ENCODE data around the gene N4BP3. TPM values are rescaled to one million over a fixed set of nuclear protein-coding genes. Genes with fewer than 3 reads are reported as not detected.
"Not testable (repeated sequence)": the region's sequence is repeated elsewhere in the genome, so short reads cannot be mapped to it uniquely, and the experiment has no call there.

The N4BP3 gene
- total and polyA plus RNA-seq, 5 donors, result 0.15 to 0.79 (median 0.45) TPM

DNA sequence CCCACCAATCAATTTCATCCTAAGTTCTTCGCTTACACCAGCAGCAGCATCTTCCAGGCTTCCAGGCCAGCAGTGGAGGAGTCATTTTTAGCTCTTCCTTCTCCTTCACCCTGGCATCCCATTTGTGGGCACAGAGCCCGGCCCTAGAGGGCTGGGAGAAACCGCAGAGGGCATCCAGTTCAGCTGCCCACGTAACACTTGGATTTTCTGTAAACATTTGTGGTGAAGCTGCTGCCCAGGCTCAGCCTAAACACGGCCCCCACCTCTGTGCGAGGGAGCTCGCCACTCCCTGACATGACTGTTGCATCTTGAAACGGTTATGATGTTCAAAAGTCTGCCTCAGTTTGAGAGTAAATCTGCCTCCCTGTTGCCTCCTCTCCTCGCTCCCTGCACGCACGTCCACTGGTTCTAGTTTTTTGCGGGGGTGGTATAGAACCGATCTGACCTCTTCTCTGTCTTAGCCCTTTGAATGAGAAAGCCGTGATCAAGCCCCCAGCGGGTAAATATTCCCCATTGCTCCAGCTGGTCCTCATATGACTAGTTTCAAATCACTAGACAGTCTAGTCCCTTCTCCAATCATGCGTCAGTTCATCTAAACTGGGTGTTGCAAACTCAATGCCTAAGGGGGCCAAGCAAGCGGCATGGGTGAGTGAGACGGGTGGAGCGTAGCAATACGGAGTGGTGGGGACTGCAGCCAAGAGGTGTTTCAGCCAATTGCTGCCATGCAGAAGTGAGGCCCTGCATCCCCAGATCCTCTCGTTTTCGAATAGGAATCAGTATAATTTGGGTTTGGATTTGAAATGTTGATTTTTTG is 34.9 kb upstream of the N4BP3 start:
- Histone ChIP-seq H3K4me3 (ENCODE audit: low read length) (no peak overlapping the region), H3K9me3 (ENCODE audit: control insufficient read depth, low read length) (no peaks in the 10 kb centered on the region), H3K27ac (ENCODE audit: low read length) (no peak overlapping the region), H3K4me1 (ENCODE audit: control insufficient read depth, insufficient read depth, low read length) (no peaks in the 10 kb centered on the region), H3K27me3 (ENCODE audit: control insufficient read depth, insufficient read depth) (no peaks in the 10 kb centered on the region)
- DNase-seq (no peak), ATAC-seq (no peak)
- 79% methylated on average over 22 of the region's 22 CpGs for WGBS
- intact Hi-C loops (cut with DNase I), result loop anchor here in 3 of 4 donors (1.0 to 10.0 kb wide), 3 partner anchors 84 to 86 kb away; no protein-coding TSS in a partner anchor

DNA sequence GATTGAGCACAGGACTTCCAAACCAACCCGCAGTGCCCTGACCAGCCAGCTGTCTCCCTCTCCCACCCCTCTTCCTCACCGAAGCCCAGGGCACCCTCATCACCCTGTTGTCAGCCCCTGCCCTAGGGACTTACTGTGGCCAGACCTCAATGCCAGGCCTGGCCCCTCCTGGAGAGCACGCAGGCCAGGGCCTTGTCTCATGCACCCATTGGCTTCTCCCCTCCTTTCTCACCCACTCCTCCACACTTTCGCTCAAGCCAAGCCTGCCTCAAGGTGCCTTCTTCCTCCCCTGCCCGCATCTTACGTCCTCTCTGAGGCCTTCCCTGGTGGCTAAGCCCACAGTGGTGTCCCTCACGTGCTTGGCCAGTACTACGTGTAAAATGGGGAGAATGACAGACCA is 33.3 kb upstream of the N4BP3 start:
- intact Hi-C loops (cut with DNase I), result no loop called here
- WGBS, result 72% methylated on average over 8 of the region's 8 CpGs
- no peaks in the 10 kb centered on the region for H3K27me3 ChIP-seq (ENCODE audit: control insufficient read depth, insufficient read depth)
- H3K9me3 ChIP-seq (ENCODE audit: control insufficient read depth, low read length), result no peaks in the 10 kb centered on the region
- H3K4me3 ChIP-seq (ENCODE audit: low read length), result no peak overlapping the region
- DNase-seq (no peak), ATAC-seq (no peak)
- H3K4me1 ChIP-seq (ENCODE audit: control insufficient read depth, insufficient read depth, low read length), result no peaks in the 10 kb centered on the region
- H3K27ac ChIP-seq (ENCODE audit: low read length), result no peak overlapping the region

DNA sequence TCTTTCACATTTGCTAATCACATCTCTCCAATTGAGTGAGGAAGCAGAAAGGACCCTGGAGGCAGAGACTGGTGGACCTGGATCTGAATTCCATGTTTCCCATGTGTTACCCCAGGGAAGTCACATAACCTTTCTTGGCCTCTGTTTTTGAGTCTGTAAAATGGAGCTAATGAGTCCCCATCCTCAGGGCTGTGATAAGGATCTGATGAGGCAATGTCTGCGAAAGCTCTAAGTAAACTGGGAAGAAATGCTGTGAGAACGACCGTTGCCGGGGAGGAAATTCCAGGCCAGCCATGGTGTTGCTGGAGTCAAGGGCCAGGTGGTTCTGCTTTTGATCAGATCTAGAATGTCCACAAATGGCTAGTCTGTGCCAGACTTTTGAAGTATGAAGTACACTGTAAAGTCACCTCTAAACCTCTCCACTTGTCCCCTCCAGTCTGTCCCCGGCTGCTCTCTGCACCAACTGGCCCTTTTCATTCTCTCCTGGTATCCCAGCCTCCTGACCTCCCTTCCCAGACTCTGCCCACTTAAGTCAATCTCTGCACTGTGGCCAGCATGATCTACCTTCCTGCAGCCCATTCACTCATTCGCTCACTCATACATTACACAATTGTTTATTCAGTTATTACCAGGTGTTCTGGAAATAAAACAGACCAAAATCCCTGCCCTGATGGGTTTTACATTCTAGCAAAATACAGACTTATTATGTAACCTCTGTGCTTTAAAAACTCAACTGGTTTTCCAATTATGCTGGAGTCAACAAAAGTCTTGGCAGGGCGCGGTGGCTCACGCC is 32.5 kb upstream of the N4BP3 start:
- intact Hi-C loops (cut with DNase I), result no loop called here

DNA sequence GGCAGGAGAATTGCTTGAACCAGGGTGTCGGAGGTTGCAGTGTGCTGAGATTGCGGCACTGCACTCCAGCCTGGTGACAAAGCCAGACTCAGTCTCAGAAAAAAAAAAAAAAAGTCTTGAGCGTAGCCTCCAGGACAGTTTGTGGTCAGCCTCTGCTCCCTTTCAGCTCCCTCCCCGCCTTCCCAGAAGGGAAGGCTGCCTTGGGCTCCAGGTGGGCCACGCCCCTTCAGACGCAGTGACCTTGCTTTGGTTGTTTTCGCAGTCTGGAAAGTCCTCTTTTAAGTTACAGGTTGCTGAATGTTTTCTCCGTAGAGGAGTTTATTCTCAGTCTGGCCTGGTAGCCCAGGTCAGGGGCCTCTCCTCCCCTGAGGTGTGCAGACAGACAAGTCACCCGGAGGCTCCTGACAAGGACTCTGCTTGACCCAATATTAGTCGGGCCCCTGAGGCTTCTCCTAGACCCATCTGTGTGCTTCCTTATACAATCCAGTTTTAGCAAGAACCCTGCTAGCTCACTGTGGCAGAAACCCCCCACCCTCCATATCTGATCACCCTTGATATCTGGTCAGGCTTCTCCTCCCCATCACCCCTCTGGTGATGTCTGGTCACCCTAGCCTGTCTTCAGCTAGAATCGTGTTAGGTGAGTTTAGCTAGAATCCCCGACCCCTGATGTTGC is 31.6 kb upstream of the N4BP3 start:
- Histone ChIP-seq H3K27ac (ENCODE audit: low read length) (no peak overlapping the region), H3K4me3 (ENCODE audit: low read length) (no peak overlapping the region), H3K27me3 (ENCODE audit: control insufficient read depth, insufficient read depth) (no peaks in the 10 kb centered on the region), H3K4me1 (ENCODE audit: control insufficient read depth, insufficient read depth, low read length) (no peaks in the 10 kb centered on the region), H3K9me3 (ENCODE audit: control insufficient read depth, low read length) (no peaks in the 10 kb centered on the region)
- 65% methylated on average over 12 of the region's 12 CpGs for WGBS
- DNase-seq (no peak), ATAC-seq (no peak)
- intact Hi-C loops (cut with DNase I), result no loop called here

More for the DNA sequence above, 32.5 kb upstream of the N4BP3 start:
- Histone ChIP-seq H3K4me1 (ENCODE audit: control insufficient read depth, insufficient read depth, low read length) (no peaks in the 10 kb centered on the region), H3K9me3 (ENCODE audit: control insufficient read depth, low read length) (no peaks in the 10 kb centered on the region), H3K27me3 (ENCODE audit: control insufficient read depth, insufficient read depth) (no peaks in the 10 kb centered on the region), H3K4me3 (ENCODE audit: low read length) (no peak overlapping the region), H3K27ac (ENCODE audit: low read length) (no peak overlapping the region)
- DNase-seq, result no peak
- WGBS, result 81% methylated on average over 9 of the region's 9 CpGs
- no peak for ATAC-seq

DNA sequence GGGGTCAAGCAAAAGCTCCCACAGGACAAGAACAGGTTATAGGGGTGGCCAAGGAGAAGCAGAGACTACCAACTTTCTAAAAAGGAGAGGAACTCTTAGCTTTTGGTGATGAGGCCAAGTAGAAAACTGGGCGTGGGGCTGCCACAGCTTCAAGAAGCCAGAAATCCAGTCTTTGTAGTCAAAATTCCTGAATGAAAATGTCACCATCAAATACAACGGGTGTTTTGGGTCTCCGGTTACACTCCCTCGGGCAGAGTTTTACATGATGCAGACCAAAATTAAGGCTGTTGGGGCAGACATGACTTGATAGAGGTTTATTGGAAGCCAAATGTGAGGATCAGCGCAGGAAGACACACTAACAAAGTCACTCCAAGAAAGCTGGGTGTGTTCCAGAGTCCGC is 29.4 kb upstream of the N4BP3 start:
- Histone ChIP-seq H3K27me3 (ENCODE audit: control insufficient read depth, insufficient read depth) (no peaks in the 10 kb centered on the region), H3K4me1 (ENCODE audit: control insufficient read depth, insufficient read depth, low read length) (no peaks in the 10 kb centered on the region), H3K27ac (ENCODE audit: low read length) (no peak overlapping the region), H3K4me3 (ENCODE audit: low read length) (no peak overlapping the region), H3K9me3 (ENCODE audit: control insufficient read depth, low read length) (no peaks in the 10 kb centered on the region)
- DNase-seq, result no peak
- 63% methylated on average over 6 of the region's 6 CpGs for WGBS
- intact Hi-C loops (cut with DNase I), result no loop called here
- no peak for ATAC-seq

DNA sequence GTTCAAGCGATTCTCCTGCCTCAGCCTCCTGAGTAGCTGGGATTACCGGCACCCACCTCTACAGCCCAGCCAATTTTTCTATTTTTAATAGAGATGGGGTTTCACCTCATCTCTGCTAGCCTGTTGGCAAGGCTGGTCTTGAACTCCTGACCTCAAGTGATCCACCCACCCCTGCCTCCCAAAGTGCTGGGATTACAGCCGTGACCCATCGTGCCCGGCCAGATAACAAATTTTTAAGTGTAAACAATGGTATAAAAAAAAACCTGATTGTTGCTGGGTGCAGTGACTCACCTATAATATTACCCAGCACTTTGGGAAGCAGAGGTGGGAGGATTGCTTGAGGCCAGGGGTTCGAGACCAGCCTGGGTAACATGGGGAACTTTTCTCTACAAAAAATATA is 28.0 kb upstream of the N4BP3 start:
- no peak overlapping the region for H3K27ac ChIP-seq (ENCODE audit: low read length)
- H3K9me3 ChIP-seq (ENCODE audit: control insufficient read depth, low read length), result no peaks in the 10 kb centered on the region
- no peak overlapping the region for H3K4me3 ChIP-seq (ENCODE audit: low read length)
- DNase-seq (no peak), ATAC-seq (no peak)
- no peaks in the 10 kb centered on the region for H3K27me3 ChIP-seq (ENCODE audit: control insufficient read depth, insufficient read depth)
- intact Hi-C loops (cut with DNase I), result no loop called here
- no peaks in the 10 kb centered on the region for H3K4me1 ChIP-seq (ENCODE audit: control insufficient read depth, insufficient read depth, low read length)
- 61% methylated on average over 6 of the region's 6 CpGs for WGBS

DNA sequence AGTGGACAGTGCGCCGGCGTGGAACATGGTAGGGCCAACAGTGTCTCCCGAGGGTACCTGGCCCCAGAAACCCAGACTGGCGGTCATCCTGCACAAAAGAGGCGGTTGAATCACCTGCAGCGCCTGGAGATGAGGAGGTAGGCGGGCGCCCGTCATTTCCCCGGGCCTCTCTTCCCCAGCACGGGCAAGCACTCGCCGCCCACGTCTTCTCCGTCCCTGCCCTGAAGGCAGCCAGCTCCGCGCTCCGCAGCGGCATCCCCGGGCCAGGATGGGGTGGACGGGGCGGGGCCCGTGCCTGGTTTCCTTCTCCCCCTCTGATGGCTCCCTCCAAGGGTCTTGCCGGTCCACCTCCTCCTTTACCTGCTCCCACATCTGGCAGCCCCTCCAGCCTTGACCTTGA is 27.1 kb upstream of the N4BP3 start:
- intact Hi-C loops (cut with DNase I), result no loop called here
- WGBS, result 38% methylated on average over 25 of the region's 25 CpGs
- Histone ChIP-seq H3K4me1 (ENCODE audit: control insufficient read depth, insufficient read depth, low read length) (no peaks in the 10 kb centered on the region), H3K9me3 (ENCODE audit: control insufficient read depth, low read length) (no peaks in the 10 kb centered on the region), H3K4me3 (ENCODE audit: low read length) (no peak overlapping the region), H3K27me3 (ENCODE audit: control insufficient read depth, insufficient read depth) (no peaks in the 10 kb centered on the region), H3K27ac (ENCODE audit: low read length) (no peak overlapping the region)
- DNase-seq (no peak), ATAC-seq (no peak)

DNA sequence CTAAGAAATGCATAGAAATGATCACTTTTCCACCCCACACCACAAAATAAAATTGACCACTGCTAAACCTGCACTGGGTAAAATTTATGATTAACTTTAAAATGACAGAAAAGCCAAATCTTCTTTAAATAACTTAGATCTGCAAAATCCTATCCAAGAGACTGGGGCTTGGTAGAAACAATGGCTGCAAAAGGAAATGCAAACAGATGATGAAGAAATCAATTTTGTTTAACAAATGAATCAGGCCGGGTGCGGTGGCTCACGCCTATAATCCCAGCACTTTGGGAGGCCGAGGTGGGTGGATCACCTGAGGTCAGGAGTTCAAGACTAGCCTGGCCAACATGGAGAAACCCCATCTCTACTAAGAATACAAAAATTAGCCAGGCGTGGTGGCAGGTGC is 26.1 kb upstream of the N4BP3 start:
- intact Hi-C loops (cut with DNase I); H3K4me1 ChIP-seq (ENCODE audit: control insufficient read depth, insufficient read depth, low read length); H3K27ac ChIP-seq (ENCODE audit: low read length); H3K4me3 ChIP-seq (ENCODE audit: low read length); DNase-seq; H3K27me3 ChIP-seq (ENCODE audit: control insufficient read depth, insufficient read depth); ATAC-seq; H3K9me3 ChIP-seq (ENCODE audit: control insufficient read depth, low read length): not testable (repeated sequence)
- WGBS, result 77% methylated on average over 5 of the region's 5 CpGs

DNA sequence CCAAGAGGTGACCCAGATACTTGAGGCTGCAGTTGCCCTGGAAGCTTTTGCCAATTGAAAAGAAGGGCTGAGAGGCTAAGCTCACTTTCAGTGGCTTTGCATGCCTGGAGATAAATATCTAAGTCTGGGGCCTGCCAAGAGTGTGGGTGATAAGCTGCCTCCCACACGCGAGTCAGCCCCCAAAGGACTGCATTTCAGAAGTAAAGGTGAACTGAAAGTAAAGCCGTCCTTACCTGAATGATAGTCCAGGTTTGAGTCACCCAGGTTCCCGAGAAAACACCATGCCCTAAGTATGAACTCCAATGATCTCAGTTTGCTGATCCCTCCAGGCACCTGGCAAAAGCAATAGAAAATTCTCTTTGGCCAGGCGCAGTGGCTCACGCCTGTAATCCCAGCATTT is 22.5 kb upstream of the N4BP3 start:
- DNase-seq (no peak), ATAC-seq (no peak)
- Histone ChIP-seq H3K9me3 (ENCODE audit: control insufficient read depth, low read length) (no peaks in the 10 kb centered on the region), H3K4me1 (ENCODE audit: control insufficient read depth, insufficient read depth, low read length) (no peaks in the 10 kb centered on the region), H3K27me3 (ENCODE audit: control insufficient read depth, insufficient read depth) (no peaks in the 10 kb centered on the region), H3K27ac (ENCODE audit: low read length) (no peak overlapping the region), H3K4me3 (ENCODE audit: low read length) (no peak overlapping the region)
- WGBS, result 85% methylated on average over 6 of the region's 6 CpGs
- intact Hi-C loops (cut with DNase I), result no loop called here

DNA sequence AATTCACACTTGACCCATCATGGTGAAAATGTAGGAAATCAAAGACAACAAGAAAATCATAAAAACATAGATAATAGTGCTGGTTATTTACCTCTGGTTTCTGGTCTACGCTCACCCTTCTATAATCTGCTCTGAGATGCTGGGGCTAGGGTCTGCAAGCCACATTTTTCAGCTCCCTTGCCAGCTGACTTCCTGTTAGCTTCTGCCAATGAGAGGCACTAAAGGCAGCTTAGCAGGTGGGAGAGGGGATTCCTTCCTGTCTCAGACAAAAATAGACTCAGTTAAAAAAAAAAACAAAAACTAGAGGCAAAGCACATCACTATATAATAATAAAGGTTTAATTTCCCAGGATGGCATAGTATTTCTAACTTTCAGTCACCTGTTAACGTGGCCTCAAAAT is 20.2 kb upstream of the N4BP3 start:
- WGBS, result 82% methylated on average over 2 of the region's 2 CpGs

DNA sequence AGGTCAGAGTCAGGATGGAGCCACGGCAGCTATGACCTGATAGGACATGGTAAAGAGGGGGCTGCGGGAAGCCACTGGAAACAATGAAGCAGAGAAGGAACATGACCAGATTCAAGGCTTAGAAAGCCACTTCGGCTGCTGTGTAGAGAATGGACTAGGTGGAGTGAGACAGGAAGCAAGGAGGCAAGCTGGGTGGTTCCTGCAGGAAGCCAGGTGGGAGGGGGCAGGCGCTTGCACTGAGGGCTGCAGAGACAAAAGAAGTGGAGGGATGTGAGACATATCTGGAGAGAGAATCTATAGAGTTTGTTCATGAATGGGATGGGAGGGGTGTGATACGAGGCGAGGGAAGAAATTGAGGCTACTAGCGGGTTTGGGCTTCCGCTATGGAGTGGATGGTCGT is 19.0 kb upstream of the N4BP3 start:
- Histone ChIP-seq H3K27me3 (ENCODE audit: control insufficient read depth, insufficient read depth) (no peaks in the 10 kb centered on the region), H3K9me3 (ENCODE audit: control insufficient read depth, low read length) (no peaks in the 10 kb centered on the region), H3K4me1 (ENCODE audit: control insufficient read depth, insufficient read depth, low read length) (no peaks in the 10 kb centered on the region), H3K4me3 (ENCODE audit: low read length) (no peak overlapping the region), H3K27ac (ENCODE audit: low read length) (no peak overlapping the region)
- peak in 1 of 3 donors; percentile 3 for DNase-seq
- WGBS, result 77% methylated on average over 9 of the region's 9 CpGs
- intact Hi-C loops (cut with DNase I), result no loop called here
- no peak for ATAC-seq

More for the DNA sequence above, 20.2 kb upstream of the N4BP3 start:
- DNase-seq (peak in 1 of 3 donors; percentile 2), ATAC-seq (no peak)
- Histone ChIP-seq H3K4me1 (ENCODE audit: control insufficient read depth, insufficient read depth, low read length) (no peaks in the 10 kb centered on the region), H3K9me3 (ENCODE audit: control insufficient read depth, low read length) (no peaks in the 10 kb centered on the region), H3K27me3 (ENCODE audit: control insufficient read depth, insufficient read depth) (no peaks in the 10 kb centered on the region), H3K27ac (ENCODE audit: low read length) (no peak overlapping the region), H3K4me3 (ENCODE audit: low read length) (no peak overlapping the region)
- intact Hi-C loops (cut with DNase I), result no loop called here
